ENCODE measurements around the gene IPO9.

IPO9 gene

GRCh38 chr1:201861448-201861847 lies 32.5 kb downstream of the IPO9 start:
- H3F3A ChIP-seq (ENCODE audit: insufficient read depth, low read length) = no peaks in the 10 kb centered on the region
- H2AFZ ChIP-seq (ENCODE audit: low read length) = no peak overlapping the region
- H3K79me2 ChIP-seq (ENCODE audit: insufficient read depth, low read length) = no peaks in the 10 kb centered on the region
- no peak overlapping the region for H3K9ac ChIP-seq (ENCODE audit: low read length)
- no peaks in the 10 kb centered on the region for H3K9me2 ChIP-seq (ENCODE audit: low read depth, low read length)
- H4K20me1 ChIP-seq (ENCODE audit: insufficient read depth, low read length) = no peaks in the 10 kb centered on the region
- TF ChIP-seq EZH2 (IDR thresholded peaks at IDR 0.05; ENCODE audit: borderline replicate concordance, low read length) = no peak
- TF ChIP-seq, protein P1, sequence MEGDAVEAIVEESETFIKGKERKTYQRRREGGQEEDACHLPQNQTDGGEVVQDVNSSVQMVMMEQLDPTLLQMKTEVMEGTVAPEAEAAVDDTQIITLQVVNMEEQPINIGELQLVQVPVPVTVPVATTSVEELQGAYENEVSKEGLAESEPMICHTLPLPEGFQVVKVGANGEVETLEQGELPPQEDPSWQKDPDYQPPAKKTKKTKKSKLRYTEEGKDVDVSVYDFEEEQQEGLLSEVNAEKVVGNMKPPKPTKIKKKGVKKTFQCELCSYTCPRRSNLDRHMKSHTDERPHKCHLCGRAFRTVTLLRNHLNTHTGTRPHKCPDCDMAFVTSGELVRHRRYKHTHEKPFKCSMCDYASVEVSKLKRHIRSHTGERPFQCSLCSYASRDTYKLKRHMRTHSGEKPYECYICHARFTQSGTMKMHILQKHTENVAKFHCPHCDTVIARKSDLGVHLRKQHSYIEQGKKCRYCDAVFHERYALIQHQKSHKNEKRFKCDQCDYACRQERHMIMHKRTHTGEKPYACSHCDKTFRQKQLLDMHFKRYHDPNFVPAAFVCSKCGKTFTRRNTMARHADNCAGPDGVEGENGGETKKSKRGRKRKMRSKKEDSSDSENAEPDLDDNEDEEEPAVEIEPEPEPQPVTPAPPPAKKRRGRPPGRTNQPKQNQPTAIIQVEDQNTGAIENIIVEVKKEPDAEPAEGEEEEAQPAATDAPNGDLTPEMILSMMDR (IDR thresholded peaks at IDR 0.05; ENCODE audit: low read length) = no peak
- peaks cover 91% of the 10 kb centered on the region for H3K36me3 ChIP-seq (ENCODE audit: insufficient read depth, low read length)
- H3K4me3 ChIP-seq (ENCODE audit: low read depth, low read length, poor library complexity, severe bottlenecking) = no peak overlapping the region
- no peaks in the 10 kb centered on the region for H3K9me3 ChIP-seq (ENCODE audit: low read length)
- H3K27ac ChIP-seq (ENCODE audit: low read depth, low read length, poor library complexity, severe bottlenecking) = no peak overlapping the region
- no peaks in the 10 kb centered on the region for H3K27me3 ChIP-seq (ENCODE audit: insufficient read depth, low read length)
- H3K4me2 ChIP-seq (ENCODE audit: low read length) = no peak overlapping the region
- no peaks in the 10 kb centered on the region for H3K4me1 ChIP-seq (ENCODE audit: insufficient read depth, low read length, severe bottlenecking)

DNA sequence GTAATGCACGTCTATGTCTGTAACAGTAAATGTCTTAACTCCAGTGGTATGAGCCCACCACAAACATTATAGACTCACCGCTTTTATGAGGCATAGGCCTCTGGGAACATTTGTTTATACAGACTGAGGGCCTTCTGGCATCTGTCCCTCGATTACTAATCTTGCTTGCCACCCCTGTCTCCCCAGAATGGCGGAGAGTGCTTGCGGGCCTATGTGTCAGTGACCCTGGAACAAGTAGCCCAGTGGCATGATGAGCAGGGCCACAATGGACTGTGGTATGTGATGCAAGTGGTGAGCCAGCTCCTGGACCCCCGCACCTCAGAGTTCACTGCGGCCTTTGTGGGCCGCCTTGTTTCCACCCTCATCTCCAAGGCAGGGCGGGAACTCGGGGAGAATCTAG lies 41.4 kb downstream of the IPO9 start:
- no peak overlapping the region for H3K9ac ChIP-seq (ENCODE audit: low read length)
- no peaks in the 10 kb centered on the region for H3K4me1 ChIP-seq (ENCODE audit: insufficient read depth, low read length, severe bottlenecking)
- no peak overlapping the region for H3K27ac ChIP-seq (ENCODE audit: low read depth, low read length, poor library complexity, severe bottlenecking)
- H3K36me3 ChIP-seq (ENCODE audit: insufficient read depth, low read length) = peaks cover 94% of the 10 kb centered on the region
- no peaks in the 10 kb centered on the region for H3K9me2 ChIP-seq (ENCODE audit: low read depth, low read length)
- no peak overlapping the region for H3K4me2 ChIP-seq (ENCODE audit: low read length)
- H4K20me1 ChIP-seq (ENCODE audit: insufficient read depth, low read length) = no peaks in the 10 kb centered on the region
- no peaks in the 10 kb centered on the region for H3K27me3 ChIP-seq (ENCODE audit: insufficient read depth, low read length)
- H3K79me2 ChIP-seq (ENCODE audit: insufficient read depth, low read length) = no peaks in the 10 kb centered on the region
- H3K4me3 ChIP-seq (ENCODE audit: low read depth, low read length, poor library complexity, severe bottlenecking) = no peak overlapping the region
- H3K9me3 ChIP-seq (ENCODE audit: low read length) = no peaks in the 10 kb centered on the region
- H2AFZ ChIP-seq (ENCODE audit: low read length) = no peak overlapping the region
- no peak for TF ChIP-seq EZH2 (IDR thresholded peaks at IDR 0.05; ENCODE audit: borderline replicate concordance, low read length)
- TF ChIP-seq, protein P1 (IDR thresholded peaks at IDR 0.05; ENCODE audit: low read length) = no peak
- no peaks in the 10 kb centered on the region for H3F3A ChIP-seq (ENCODE audit: insufficient read depth, low read length)

DNA sequence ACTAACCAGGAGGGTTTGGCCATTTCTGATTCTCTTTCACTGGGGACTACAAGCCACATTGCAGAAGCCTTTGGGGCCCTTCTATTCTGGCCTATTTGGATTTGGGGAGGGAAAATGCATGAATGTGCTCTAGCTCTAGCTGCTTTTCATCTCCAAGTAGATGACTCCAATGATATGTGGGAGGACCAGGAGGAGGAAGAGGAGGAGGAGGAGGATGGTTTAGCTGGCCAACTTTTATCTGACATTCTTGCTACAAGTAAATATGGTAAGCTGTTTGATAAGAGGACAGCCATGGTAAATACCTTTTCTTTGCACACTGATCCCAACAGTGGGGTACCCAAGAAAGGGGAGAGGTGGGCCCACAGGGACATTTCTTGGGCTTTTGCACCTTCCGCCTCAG lies 45.7 kb downstream of the IPO9 start:
- Histone ChIP-seq H2AFZ (ENCODE audit: low read length) (no peak overlapping the region), H3K9ac (ENCODE audit: low read length) (no peak overlapping the region), H3K27me3 (ENCODE audit: insufficient read depth, low read length) (no peaks in the 10 kb centered on the region), H3K27ac (ENCODE audit: low read depth, low read length, poor library complexity, severe bottlenecking) (no peak overlapping the region), H3K4me1 (ENCODE audit: insufficient read depth, low read length, severe bottlenecking) (no peaks in the 10 kb centered on the region), H3F3A (ENCODE audit: insufficient read depth, low read length) (no peaks in the 10 kb centered on the region), H3K36me3 (ENCODE audit: insufficient read depth, low read length) (peaks cover 79% of the 10 kb centered on the region), H3K9me3 (ENCODE audit: low read length) (no peaks in the 10 kb centered on the region), H3K4me2 (ENCODE audit: low read length) (no peak overlapping the region), H3K79me2 (ENCODE audit: insufficient read depth, low read length) (no peaks in the 10 kb centered on the region), H3K9me2 (ENCODE audit: low read depth, low read length) (no peaks in the 10 kb centered on the region), H4K20me1 (ENCODE audit: insufficient read depth, low read length) (no peaks in the 10 kb centered on the region), H3K4me3 (ENCODE audit: low read depth, low read length, poor library complexity, severe bottlenecking) (no peak overlapping the region)
- no peak for TF ChIP-seq EZH2 (IDR thresholded peaks at IDR 0.05; ENCODE audit: borderline replicate concordance, low read length)
- TF ChIP-seq, protein P1 (IDR thresholded peaks at IDR 0.05; ENCODE audit: low read length) = no peak
